SU-DHL-6 (cell line): ENCODE measurements around the gene ARSA.
A peak's percentile ranks its signal among the peaks of the same experiment; 100 is the strongest.

Experiments
- H2AFZ ChIP-seq: fragments of 200-600 bp; sonication (generic); 2 replicates; pipeline ENCODE4 v1.6.1; 2014; ENCODE audit warnings: low read depth, mild to moderate bottlenecking, moderate library complexity, mixed read lengths, antibody characterized with exemption, low read length; ENCODE audit not compliant: severe bottlenecking
- H3F3A ChIP-seq: fragments of 200-600 bp; shearing (Covaris generic); 2 replicates; pipeline ENCODE4 v1.6.0; 2016; ENCODE audit warnings: antibody characterized with exemption, mild to moderate bottlenecking; ENCODE audit not compliant: insufficient read depth
- H3K27ac ChIP-seq: fragments of 200-600 bp; sonication (generic); 2 replicates; pipeline ENCODE4 v1.5.1; 2016; ENCODE audit warnings: low read depth, mild to moderate bottlenecking, low read length, moderate library complexity, mixed read lengths
- H3K27me3 ChIP-seq: fragments of 200-600 bp; sonication (generic), shearing (Covaris generic); 2 replicates; pipeline ENCODE4 v1.6.0; 2014; ENCODE audit warnings: mild to moderate bottlenecking, low read length
- H3K36me3 ChIP-seq: fragments of 200-600 bp; sonication (generic); 2 replicates; pipeline ENCODE4 v1.6.1; 2014; ENCODE audit warnings: mild to moderate bottlenecking, low read length, mixed read lengths
- H3K4me2 ChIP-seq: fragments of 300-600, 200-600 bp; shearing (Covaris generic), sonication (generic); 2 replicates; pipeline ENCODE4 v1.6.0; 2014; ENCODE audit warnings: low read length, low read depth, mild to moderate bottlenecking; ENCODE audit not compliant: poor library complexity, severe bottlenecking
- H3K4me3 ChIP-seq: fragments of 200-600 bp; sonication (generic); 2 replicates; pipeline ENCODE4 v1.5.1; 2014; ENCODE audit warnings: antibody characterized with exemption, low read length, mild to moderate bottlenecking, mixed read lengths; ENCODE audit not compliant: insufficient read depth, poor library complexity, severe bottlenecking
- H3K79me2 ChIP-seq: fragments of 200-600 bp; sonication (generic); 2 replicates; pipeline ENCODE4 v1.6.1; 2014; ENCODE audit warnings: mild to moderate bottlenecking, low read length, moderate library complexity; ENCODE audit not compliant: insufficient read depth
- H3K9ac ChIP-seq: fragments of 200-600 bp; sonication (generic); 2 replicates; pipeline ENCODE4 v1.7.0; 2014; ENCODE audit warnings: mild to moderate bottlenecking, low read length
- H3K9me2 ChIP-seq: fragments of 200-600 bp; sonication (generic); replicated peaks from 2 replicates; pipeline ENCODE4 v1.6.1; 2014; ENCODE audit warnings: low read length; ENCODE audit not compliant: insufficient read depth
- H3K9me3 ChIP-seq: fragments of 200-600 bp; sonication (generic); 2 replicates; pipeline ENCODE4 v1.6.1; 2014; ENCODE audit warnings: low read length, mixed read lengths; ENCODE audit not compliant: insufficient read depth
- H4K20me1 ChIP-seq: fragments of 200-600 bp; sonication (generic); 2 replicates; pipeline ENCODE4 v1.6.1; 2014; ENCODE audit warnings: low read depth, mild to moderate bottlenecking, antibody characterized with exemption, low read length, moderate library complexity, mixed read lengths
- CTCF ChIP-seq: fragments of 200-600 bp; sonication (generic); IDR thresholded peaks from one replicate; pipeline ENCODE4 v1.5.1; 2017; ENCODE audit warnings: antibody characterized with exemption, mild to moderate bottlenecking, low read length, moderate library complexity; ENCODE audit not compliant: insufficient read depth, poor library complexity, severe bottlenecking
- EZH2phosphoT487 ChIP-seq: fragments of 200-600 bp; sonication (generic), shearing (Covaris generic); conservative IDR thresholded peaks from 2 replicates; pipeline ENCODE4 v1.6.1; 2018; ENCODE audit warnings: mild to moderate bottlenecking, antibody characterized with exemption, low read length, moderate library complexity, mixed read lengths

The ARSA gene

DNA sequence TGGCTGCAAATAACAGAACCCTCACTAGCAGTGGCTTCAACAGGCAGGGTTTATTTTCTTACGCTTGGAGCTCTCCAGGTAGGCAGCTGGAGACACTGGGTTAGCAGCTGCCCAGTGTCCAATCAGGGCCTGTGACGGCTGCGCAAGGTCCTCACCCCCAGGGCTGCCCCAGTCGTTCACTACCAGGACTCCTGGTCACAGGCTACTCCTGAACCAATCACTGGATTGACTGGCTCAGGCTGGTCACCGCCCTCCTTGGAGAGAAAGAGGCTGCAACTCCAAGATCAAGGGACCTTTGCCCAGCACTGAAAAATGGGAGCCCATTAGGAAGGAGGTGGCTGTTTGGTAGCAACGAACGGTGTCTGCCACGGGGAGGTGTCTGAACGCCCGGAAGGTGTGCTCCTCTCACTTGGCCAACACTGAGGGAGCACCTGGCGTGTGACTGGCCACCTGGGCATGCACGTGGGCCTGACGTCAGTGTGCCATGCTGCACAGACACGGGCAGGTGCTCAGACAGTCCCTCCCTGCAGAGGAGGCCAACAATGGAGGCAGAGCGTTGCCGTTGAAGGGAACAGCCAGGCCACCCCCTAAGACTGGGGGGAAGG lies 5.1 kb downstream of the ARSA start:
- no peaks in the 10 kb centered on the region for H3K36me3 ChIP-seq
- TF ChIP-seq EZH2phosphoT487: no peak
- TF ChIP-seq CTCF: no peak
- H3K27ac ChIP-seq: peak overlapping the region; percentile 85
- H3F3A ChIP-seq: peaks cover 18% of the 10 kb centered on the region
- no peaks in the 10 kb centered on the region for H4K20me1 ChIP-seq
- H3K9me2 ChIP-seq: no peaks in the 10 kb centered on the region
- H3K79me2 ChIP-seq: no peaks in the 10 kb centered on the region; the same call in 1 of the 2 replicates
- H3K4me3 ChIP-seq: no peak overlapping the region
- H3K9ac ChIP-seq: peak overlapping the region; percentile 52
- no peaks in the 10 kb centered on the region for H3K27me3 ChIP-seq
- no peak overlapping the region for H2AFZ ChIP-seq
- H3K4me2 ChIP-seq: peak overlapping the region; percentile 95
- H3K9me3 ChIP-seq: no peaks in the 10 kb centered on the region

- H2AFZ ChIP-seq: peak overlapping the region; percentile 90
- no peaks in the 10 kb centered on the region for H3K9me2 ChIP-seq
- TF ChIP-seq EZH2phosphoT487 (no peak), CTCF (peak; percentile 75)
- H3K4me2 ChIP-seq: peak overlapping the region; percentile 95
- H3K27ac ChIP-seq: peak overlapping the region; percentile 85
- H3K27me3 ChIP-seq: no peaks in the 10 kb centered on the region
- no peaks in the 10 kb centered on the region for H3K9me3 ChIP-seq
- no peaks in the 10 kb centered on the region; the same call in 1 of the 2 replicates for H3K79me2 ChIP-seq
- H3K36me3 ChIP-seq: no peaks in the 10 kb centered on the region
- H4K20me1 ChIP-seq: no peaks in the 10 kb centered on the region
- H3K9ac ChIP-seq: peak overlapping the region; percentile 52
- H3F3A ChIP-seq: peaks cover 18% of the 10 kb centered on the region
- H3K4me3 ChIP-seq: peak overlapping the region; percentile 50
These were observed 5.8 kb downstream of the ARSA start for GRCh38 chr22:50621948-50622722.

DNA sequence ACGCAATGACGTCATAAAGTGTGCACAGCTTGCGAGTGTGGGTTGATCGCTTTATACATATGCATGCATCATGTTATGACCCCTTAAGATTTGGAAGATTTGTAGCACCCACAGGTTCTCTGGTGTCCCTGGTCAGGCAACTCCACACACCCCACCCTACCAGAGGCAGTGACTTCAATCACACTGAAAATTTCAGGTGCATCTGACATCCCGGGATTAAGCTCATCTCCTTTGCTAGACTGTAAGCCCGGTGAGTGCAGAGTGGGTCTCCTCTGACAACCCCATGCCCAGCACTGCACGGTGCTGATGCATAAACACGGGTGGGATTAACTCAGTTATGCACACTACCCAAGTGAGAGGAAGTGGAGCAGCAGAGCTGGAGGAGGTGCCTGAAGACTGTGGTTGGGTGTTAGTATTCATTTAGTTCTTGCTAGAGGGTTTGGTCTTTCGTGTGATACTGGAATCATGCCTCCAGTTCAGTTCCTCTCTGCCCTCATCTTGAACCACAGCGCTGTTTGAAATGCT lies 6.5 kb downstream of the ARSA start:
- no peaks in the 10 kb centered on the region for H3K9me3 ChIP-seq
- H3K27me3 ChIP-seq: no peaks in the 10 kb centered on the region
- TF ChIP-seq CTCF: no peak
- no peak for TF ChIP-seq EZH2phosphoT487
- H3F3A ChIP-seq: peaks cover 18% of the 10 kb centered on the region
- peak overlapping the region; percentile 90 for H2AFZ ChIP-seq
- no peaks in the 10 kb centered on the region for H3K79me2 ChIP-seq
- no peaks in the 10 kb centered on the region for H3K36me3 ChIP-seq
- peak overlapping the region; percentile 52 for H3K9ac ChIP-seq
- H3K9me2 ChIP-seq: no peaks in the 10 kb centered on the region
- H3K4me3 ChIP-seq: peak overlapping the region; percentile 50
- H3K4me2 ChIP-seq: peak overlapping the region; percentile 95
- no peaks in the 10 kb centered on the region for H4K20me1 ChIP-seq
- H3K27ac ChIP-seq: peak overlapping the region; percentile 85
